ENCODE results near the gene C2orf68.

- no peak for TF ChIP-seq CTCF (IDR thresholded peaks at IDR 0.05; ENCODE audit: borderline replicate concordance, extremely low read depth, low read length, poor library complexity, severe bottlenecking)
- no peak for TF ChIP-seq EZH2 (IDR thresholded peaks at IDR 0.05; ENCODE audit: borderline replicate concordance, low read depth, low read length, severe bottlenecking)
These were observed 20.3 kb downstream of the C2orf68 start for GRCh38 chr2:85591563-85591962.

Data from DND-41 (cell line).